Measurements from ENCODE around the gene TRMT2A. TPM values are rescaled to one million over a fixed set of nuclear protein-coding genes. Genes with fewer than 3 reads are reported as not detected.

The TRMT2A gene
- polyA plus RNA-seq, 1 of the 3 experiments (the other 2 are of a cell fraction), result 54.6 TPM

GRCh38 chr22:20151276-20151588 is 34.2 kb upstream of the TRMT2A start:
- Histone ChIP-seq H3K9me3 (no peaks in the 10 kb centered on the region), H3K79me2 (ENCODE audit: insufficient read depth) (peaks cover 4% of the 10 kb centered on the region; the same call in 1 of the 2 replicates), H3K9ac (no peak overlapping the region), H3K27ac (ENCODE audit: low read depth in 2 of 2, low read length in 1 of 2) (no peak overlapping the region), H3K4me1 (ENCODE audit: control insufficient read depth in 1 of 2, insufficient read depth in 2 of 2, low read depth in 1 of 2, low read length in 1 of 2) (peaks cover 0 to 28% of the 10 kb centered on the region in 2 experiments; a peak in 1 of 4 replicates), H2AFZ (ENCODE audit: low read depth) (no peak overlapping the region), H3K36me3 (replicated peaks in 1 of 2; ENCODE audit: control insufficient read depth in 1 of 2, insufficient read depth in 2 of 2, low read length in 1 of 2) (peaks cover 0 to 2% of the 10 kb centered on the region in 2 experiments), H3K27me3 (ENCODE audit: insufficient read depth) (no peaks in the 10 kb centered on the region), H3K9me2 (no peaks in the 10 kb centered on the region), H3K4me2 (no peak overlapping the region), H3F3A (replicated peaks; ENCODE audit: insufficient read depth) (peaks cover 8% of the 10 kb centered on the region), H3K4me3 (ENCODE audit: low read depth in 2 of 2, low read length in 1 of 2) (no peak overlapping the region), H4K20me1 (ENCODE audit: insufficient read depth) (no peaks in the 10 kb centered on the region)
- no peak for DNase-seq
- WGBS (ENCODE audit: low lambda C conversion rate), result 86% methylated on average over 4 of the region's 4 CpGs
- CTCF ChIA-PET, result no interaction called here
- TF ChIP-seq MEF2A (IDR thresholded peaks at IDR 0.05; ENCODE audit: borderline replicate concordance, low read depth) (no peak), REST (IDR thresholded peaks at IDR 0.05; ENCODE audit: low read depth, low read length) (no peak), EP300 (IDR thresholded peaks at IDR 0.05; ENCODE audit: borderline replicate concordance in 1 of 2, low read depth in 1 of 2, low read length in 1 of 2) (no peak), MAX (IDR thresholded peaks at IDR 0.05; ENCODE audit: low read depth) (no peak), FOXM1 (IDR thresholded peaks at IDR 0.05; ENCODE audit: low read depth) (no peak), ELF1 (IDR thresholded peaks at IDR 0.05) (no peak), SIN3A (IDR thresholded peaks at IDR 0.05; ENCODE audit: borderline replicate concordance, low read depth, low read length) (no peak), GABPA (IDR thresholded peaks at IDR 0.05; ENCODE audit: low read depth) (no peak), NFIC (IDR thresholded peaks at IDR 0.05; ENCODE audit: borderline replicate concordance) (no peak), RXRA (IDR thresholded peaks at IDR 0.05; ENCODE audit: borderline replicate concordance, low read depth) (no peak), GATA2 (CRISPR knock-in tag; IDR thresholded peaks at IDR 0.05) (no peak)
- POLR2A ChIA-PET, result no interaction called here

GRCh38 chr22:20150381-20151275 is 33.6 kb upstream of the TRMT2A start, which contains the start of gene CCDC188:
CCDC188 (minus strand) TSS chr22:20151055; CDS start chr22:20150986, 69 bp downstream.
- H3K79me2 ChIP-seq (ENCODE audit: insufficient read depth), result peaks cover 4% of the 10 kb centered on the region; the same call in 1 of the 2 replicates
- no peak within 1 kb of the TSS for H3K4me3 ChIP-seq (ENCODE audit: low read depth in 2 of 2, low read length in 1 of 2)
- ChIA-PET CTCF (no interaction called here), POLR2A (no interaction called here)
- no peak for TF ChIP-seq CTCF (IDR thresholded peaks at IDR 0.05)
- H3K27me3 ChIP-seq (ENCODE audit: insufficient read depth), result no peaks in the 10 kb centered on the region
- H2AFZ ChIP-seq (ENCODE audit: low read depth), result no peak within 1 kb of the TSS
- no peaks in the 10 kb centered on the region for H3K9me2 ChIP-seq
- peaks cover 8% of the 10 kb centered on the region for H3F3A ChIP-seq (replicated peaks; ENCODE audit: insufficient read depth)
- H4K20me1 ChIP-seq (ENCODE audit: insufficient read depth), result no peaks in the 10 kb centered on the region
- no peak within 1 kb of the TSS for H3K27ac ChIP-seq (ENCODE audit: low read depth in 2 of 2, low read length in 1 of 2)
- H3K4me2 ChIP-seq, result no peak within 1 kb of the TSS
- peaks cover 0 to 2% of the 10 kb centered on the region in 2 experiments for H3K36me3 ChIP-seq (replicated peaks in 1 of 2; ENCODE audit: control insufficient read depth in 1 of 2, insufficient read depth in 2 of 2, low read length in 1 of 2)
- H3K9me3 ChIP-seq, result no peaks in the 10 kb centered on the region
- WGBS (ENCODE audit: low lambda C conversion rate), result no CpG with 5 or more reads among the region's 14 CpGs
- no peak for DNase-seq
- H3K4me1 ChIP-seq (ENCODE audit: control insufficient read depth in 1 of 2, insufficient read depth in 2 of 2, low read depth in 1 of 2, low read length in 1 of 2), result peaks cover 0 to 28% of the 10 kb centered on the region in 2 experiments; a peak in 1 of 4 replicates
- H3K9ac ChIP-seq, result no peak within 1 kb of the TSS

All from SK-N-SH (cell line).